Measurements from ENCODE around the gene SHROOM2.

DNA sequence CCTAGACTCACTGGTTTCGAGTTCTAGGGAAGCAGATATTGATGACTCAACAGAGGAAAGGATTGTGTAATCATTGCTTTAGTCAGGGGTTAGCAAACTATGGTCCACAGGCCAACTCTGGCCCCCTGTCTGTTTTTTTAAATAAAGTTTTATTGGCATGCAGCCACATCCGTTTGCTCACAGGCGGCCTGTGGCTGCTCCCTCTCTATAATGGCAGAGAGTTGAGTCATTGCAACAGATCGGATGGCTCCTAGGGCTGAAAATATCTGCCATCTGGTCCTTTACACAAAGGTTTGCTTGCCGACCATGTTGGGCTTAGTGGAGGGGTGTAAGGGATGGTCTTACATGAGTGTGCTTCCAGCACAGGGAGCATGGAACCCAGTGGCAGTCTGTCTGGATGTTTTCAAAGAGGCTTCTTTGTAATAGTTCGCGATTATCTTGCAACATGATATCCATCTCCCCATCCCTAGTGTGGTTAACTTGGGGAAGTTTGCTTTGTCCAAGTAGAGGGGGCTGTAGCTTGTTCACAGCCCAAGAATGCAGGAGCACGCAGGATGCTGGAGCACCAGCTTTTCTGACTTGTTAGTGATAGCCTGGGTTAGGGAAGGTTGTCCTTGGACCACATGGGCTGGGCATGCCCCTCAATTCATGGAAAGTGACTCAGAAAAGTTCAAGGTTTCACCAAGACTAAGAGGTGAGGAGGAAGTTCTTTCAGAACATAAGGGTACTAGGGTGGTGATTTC is 121.6 kb downstream of the SHROOM2 start:
- TF ChIP-seq POLR2A (IDR thresholded peaks at IDR 0.05; ENCODE audit: low read length) (no peak), GATA1 (IDR thresholded peaks at IDR 0.05; ENCODE audit: low read depth, low read length) (no peak)
